RWPE1 (cell line): Measurements from ENCODE around the gene FHOD3.
A peak's percentile ranks its signal among the peaks of the same experiment; 100 is the strongest.

ENCODE experiments used
- CTCF ChIA-PET: fragments of 350-600 bp; sonication (Branson Sonifier 250); formaldehyde crosslinking; extraction: SDS; loops from one replicate; lab custom pipeline; 2021; lab: Yijun Ruan, JAX
- POLR2A ChIA-PET: fragments of 400-600 bp; formaldehyde crosslinking; extraction: SDS; loops from one replicate; lab custom pipeline; 2020; ENCODE audit warnings: antibody characterized with exemption; ENCODE audit not compliant: low non-redundant PET; lab: Yijun Ruan, JAX
- DNase-seq: peaks from one replicate; pipeline ENCODE4 v3.0.0; 2012; ENCODE audit warnings: low spot score
- H3K27ac ChIP-seq: fragments of 450-650 bp; 2 replicates; pipeline ENCODE4 v1.5.1; 2017
- TF ChIP-seq, protein P1 (sequence below): fragments of 450-650 bp; conservative IDR thresholded peaks from 2 replicates; pipeline ENCODE4 v1.5.1; 2017; ENCODE audit warnings: low read depth, mild to moderate bottlenecking

FHOD3 gene

DNA sequence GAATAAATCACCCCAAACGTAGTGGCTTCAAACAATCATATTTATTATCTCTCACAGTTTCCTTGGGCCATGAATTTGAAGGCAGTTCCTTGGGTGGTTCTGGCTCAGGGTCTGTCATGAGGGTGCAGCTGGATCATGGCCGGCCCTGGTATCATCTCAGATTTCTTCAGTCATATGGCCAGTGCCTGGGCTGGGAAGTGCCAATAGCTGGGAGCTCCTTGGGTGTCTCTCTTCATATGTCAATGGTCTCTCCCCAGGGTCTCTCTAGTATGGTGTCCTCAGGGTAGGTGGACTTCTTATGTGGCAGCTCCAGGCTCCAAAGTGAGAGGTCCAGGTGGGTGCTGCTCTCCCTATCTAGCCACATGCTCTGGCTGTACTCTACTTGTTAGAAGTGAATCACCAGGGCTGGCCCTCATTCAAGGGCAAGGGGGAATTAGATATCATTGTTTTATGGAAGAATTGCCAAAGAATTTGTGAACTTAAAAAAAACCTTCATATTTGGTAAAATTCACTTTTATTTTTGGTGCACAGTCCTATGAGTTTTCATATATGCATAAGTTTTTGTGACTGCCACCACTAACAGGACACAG, 15.4 kb downstream of the FHOD3 start:
- no peak for DNase-seq
- TF ChIP-seq, protein P1, sequence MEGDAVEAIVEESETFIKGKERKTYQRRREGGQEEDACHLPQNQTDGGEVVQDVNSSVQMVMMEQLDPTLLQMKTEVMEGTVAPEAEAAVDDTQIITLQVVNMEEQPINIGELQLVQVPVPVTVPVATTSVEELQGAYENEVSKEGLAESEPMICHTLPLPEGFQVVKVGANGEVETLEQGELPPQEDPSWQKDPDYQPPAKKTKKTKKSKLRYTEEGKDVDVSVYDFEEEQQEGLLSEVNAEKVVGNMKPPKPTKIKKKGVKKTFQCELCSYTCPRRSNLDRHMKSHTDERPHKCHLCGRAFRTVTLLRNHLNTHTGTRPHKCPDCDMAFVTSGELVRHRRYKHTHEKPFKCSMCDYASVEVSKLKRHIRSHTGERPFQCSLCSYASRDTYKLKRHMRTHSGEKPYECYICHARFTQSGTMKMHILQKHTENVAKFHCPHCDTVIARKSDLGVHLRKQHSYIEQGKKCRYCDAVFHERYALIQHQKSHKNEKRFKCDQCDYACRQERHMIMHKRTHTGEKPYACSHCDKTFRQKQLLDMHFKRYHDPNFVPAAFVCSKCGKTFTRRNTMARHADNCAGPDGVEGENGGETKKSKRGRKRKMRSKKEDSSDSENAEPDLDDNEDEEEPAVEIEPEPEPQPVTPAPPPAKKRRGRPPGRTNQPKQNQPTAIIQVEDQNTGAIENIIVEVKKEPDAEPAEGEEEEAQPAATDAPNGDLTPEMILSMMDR, result no peak
- ChIA-PET POLR2A (no interaction called here), CTCF (no interaction called here)
- H3K27ac ChIP-seq, result no peak overlapping the region

GRCh38 chr18:36314098-36314497, 16.6 kb downstream of the FHOD3 start:
- CTCF ChIA-PET, result interaction anchor here (0.6 to 0.9 kb wide), 2 partner anchors 98 to 106 kb away, joined by 3 read pairs; no protein-coding TSS in a partner anchor
- peak overlapping the region; percentile 32; the same call in 1 of the 2 replicates for H3K27ac ChIP-seq
- DNase-seq, result no peak
- TF ChIP-seq, protein P1, result no peak
- POLR2A ChIA-PET, result no interaction called here

DNA sequence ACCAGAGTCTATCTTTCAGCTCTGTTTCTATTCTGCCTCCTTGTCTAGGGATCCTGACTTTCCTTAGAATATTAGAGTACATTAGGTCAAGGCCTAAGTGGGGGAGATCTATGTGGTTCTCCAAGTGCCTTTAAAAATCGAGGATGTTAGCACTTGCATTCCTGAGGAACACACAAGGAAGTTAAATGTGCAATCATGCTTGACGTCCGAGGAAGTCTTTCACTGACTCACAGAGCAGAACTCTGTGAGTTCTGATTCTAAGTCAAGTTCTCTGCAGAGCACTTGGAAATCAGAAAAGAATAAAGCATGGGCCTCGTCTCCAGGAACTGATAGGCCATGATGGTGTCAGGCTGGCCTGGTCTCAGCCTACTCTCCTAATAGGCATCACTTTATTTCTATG, 17.2 kb downstream of the FHOD3 start:
- ChIA-PET POLR2A (no interaction called here), CTCF (interaction anchor here (0.6 to 0.9 kb wide), 2 partner anchors 98 to 106 kb away, joined by 3 read pairs; no protein-coding TSS in a partner anchor)
- TF ChIP-seq, protein P1, result no peak
- no peak overlapping the region for H3K27ac ChIP-seq
- no peak for DNase-seq

DNA sequence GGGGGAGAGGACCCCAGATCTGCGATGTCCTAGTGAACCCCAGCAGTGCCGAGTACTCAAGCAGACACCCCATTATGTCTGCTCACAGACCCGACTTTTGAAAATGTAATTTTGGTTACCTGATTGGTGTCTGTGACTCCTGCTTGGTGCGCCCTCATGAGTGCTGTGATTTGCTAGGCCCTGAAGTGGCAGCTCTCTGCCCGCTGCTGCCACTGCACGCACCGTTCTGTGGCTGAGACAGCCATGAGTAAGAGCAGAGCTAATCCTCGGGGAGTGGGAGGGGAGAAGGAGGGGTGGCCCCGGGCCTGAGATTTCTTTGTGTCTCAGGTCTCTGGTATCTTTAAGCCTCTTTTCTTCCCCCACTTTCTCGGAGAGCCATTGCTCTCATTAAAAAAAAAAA, 18.2 kb downstream of the FHOD3 start:
- ChIA-PET POLR2A (no interaction called here), CTCF (no interaction called here)

GRCh38 chr18:36316246-36316645, 18.7 kb downstream of the FHOD3 start:
- ChIA-PET CTCF (no interaction called here), POLR2A (no interaction called here)
- TF ChIP-seq, protein P1, result no peak
- DNase-seq, result no peak
- no peak overlapping the region; the same call in 1 of the 2 replicates for H3K27ac ChIP-seq

More for the DNA sequence above, 18.2 kb downstream of the FHOD3 start:
- no peak for DNase-seq
- peak overlapping the region; percentile 48 for H3K27ac ChIP-seq
- TF ChIP-seq, protein P1, result no peak

GRCh38 chr18:36321658-36322407, 24.3 kb downstream of the FHOD3 start:
- DNase-seq, result peak; percentile 55
- ChIA-PET POLR2A (no interaction called here), CTCF (no interaction called here)
- peak overlapping the region; percentile 40 for H3K27ac ChIP-seq
- TF ChIP-seq, protein P1, result no peak
